HG02973 (cell line): ENCODE results near the gene VPREB3.

Source experiments
- ATAC-seq: cut with Tn5 transposase; IDR thresholded peaks from one replicate; pipeline ENCODE4 v1.9.1; 2021; ENCODE audit warnings: moderate library complexity; ENCODE audit not compliant: unreplicated experiment

Gene VPREB3

GRCh38 chr22:23704062-23704461 is 50.2 kb downstream of the VPREB3 start:
- ATAC-seq = no peak
